Kidney capillary endothelial cell (primary cell): ENCODE results near the gene SHROOM2.
"Not testable (repeated sequence)": the region's sequence is repeated elsewhere in the genome, so short reads cannot be mapped to it uniquely, and the experiment has no call there.

ENCODE experiments used
- DNase-seq: peaks from one replicate; pipeline ENCODE4 v3.0.0-alpha.2; 2018; ENCODE audit warnings: low spot score

Gene SHROOM2, protein sequence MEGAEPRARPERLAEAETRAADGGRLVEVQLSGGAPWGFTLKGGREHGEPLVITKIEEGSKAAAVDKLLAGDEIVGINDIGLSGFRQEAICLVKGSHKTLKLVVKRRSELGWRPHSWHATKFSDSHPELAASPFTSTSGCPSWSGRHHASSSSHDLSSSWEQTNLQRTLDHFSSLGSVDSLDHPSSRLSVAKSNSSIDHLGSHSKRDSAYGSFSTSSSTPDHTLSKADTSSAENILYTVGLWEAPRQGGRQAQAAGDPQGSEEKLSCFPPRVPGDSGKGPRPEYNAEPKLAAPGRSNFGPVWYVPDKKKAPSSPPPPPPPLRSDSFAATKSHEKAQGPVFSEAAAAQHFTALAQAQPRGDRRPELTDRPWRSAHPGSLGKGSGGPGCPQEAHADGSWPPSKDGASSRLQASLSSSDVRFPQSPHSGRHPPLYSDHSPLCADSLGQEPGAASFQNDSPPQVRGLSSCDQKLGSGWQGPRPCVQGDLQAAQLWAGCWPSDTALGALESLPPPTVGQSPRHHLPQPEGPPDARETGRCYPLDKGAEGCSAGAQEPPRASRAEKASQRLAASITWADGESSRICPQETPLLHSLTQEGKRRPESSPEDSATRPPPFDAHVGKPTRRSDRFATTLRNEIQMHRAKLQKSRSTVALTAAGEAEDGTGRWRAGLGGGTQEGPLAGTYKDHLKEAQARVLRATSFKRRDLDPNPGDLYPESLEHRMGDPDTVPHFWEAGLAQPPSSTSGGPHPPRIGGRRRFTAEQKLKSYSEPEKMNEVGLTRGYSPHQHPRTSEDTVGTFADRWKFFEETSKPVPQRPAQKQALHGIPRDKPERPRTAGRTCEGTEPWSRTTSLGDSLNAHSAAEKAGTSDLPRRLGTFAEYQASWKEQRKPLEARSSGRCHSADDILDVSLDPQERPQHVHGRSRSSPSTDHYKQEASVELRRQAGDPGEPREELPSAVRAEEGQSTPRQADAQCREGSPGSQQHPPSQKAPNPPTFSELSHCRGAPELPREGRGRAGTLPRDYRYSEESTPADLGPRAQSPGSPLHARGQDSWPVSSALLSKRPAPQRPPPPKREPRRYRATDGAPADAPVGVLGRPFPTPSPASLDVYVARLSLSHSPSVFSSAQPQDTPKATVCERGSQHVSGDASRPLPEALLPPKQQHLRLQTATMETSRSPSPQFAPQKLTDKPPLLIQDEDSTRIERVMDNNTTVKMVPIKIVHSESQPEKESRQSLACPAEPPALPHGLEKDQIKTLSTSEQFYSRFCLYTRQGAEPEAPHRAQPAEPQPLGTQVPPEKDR (N-terminal part only)

DNA sequence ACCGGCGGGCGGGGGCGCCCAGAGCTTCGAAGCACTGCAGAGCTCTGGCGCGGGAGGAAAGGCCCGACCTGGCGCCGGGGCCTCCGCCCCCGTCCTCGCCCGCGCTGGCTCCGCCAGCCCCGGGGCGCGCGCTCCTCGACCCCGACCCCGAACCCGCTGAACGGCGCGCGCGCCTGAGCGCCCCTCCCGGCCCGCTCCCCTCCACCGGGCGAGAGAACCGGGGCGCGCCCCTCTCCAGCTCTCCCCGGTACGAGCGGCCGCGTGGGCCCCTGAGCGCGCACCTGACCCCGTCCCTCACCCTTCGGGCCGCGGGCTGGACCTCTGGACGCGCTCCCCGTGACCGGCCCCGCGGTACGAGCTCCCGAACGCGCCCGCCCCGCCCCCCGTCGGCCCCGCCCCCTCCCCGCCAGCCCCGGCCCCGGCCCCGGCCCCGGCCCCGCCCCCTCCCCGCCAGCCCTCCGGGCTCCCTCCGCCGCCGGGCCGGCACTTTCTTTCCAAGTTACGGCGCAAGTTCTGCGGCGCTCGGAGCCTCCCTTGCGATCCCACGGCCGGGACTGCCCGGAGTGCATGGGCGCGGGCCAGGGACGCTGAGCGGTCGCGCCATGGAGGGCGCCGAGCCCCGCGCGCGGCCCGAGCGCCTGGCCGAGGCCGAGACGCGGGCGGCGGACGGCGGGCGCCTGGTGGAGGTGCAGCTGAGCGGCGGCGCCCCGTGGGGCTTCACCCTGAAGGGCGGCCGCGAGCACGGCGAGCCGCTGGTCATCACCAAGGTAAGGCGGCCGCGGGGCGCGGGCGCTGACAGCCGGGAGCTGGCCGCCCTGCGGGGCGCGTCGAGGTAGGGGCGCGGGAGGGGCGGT lies at the start of gene SHROOM2:
SHROOM2 (plus strand) TSS at position 486 of the 854 bp plus-strand sequence; CDS start at position 603, 117 bp downstream.
- no peak for DNase-seq

- no peak for DNase-seq
Measured at GRCh38 chrX:9737363-9737762, 48.9 kb upstream of the SHROOM2 start.

DNA sequence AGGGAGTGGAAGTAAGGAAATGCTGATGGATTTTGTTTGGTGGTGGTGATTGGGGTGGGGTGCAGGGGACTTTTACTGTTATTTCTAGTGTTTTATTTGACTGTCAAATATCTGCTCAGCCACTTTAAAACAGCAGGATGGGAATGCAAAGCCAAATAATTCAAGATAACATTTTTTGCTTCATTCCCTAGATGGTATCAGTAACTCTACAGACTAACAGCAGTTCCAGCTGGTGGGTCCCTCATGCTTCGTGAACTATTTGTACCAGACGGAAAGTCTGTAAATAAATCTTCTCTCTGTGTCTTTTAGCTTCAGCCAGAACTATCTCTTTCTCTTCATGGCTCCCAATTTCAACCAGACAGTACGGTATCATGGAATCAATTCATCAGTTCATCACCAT lies 48.1 kb upstream of the SHROOM2 start:
- no peak for DNase-seq

GRCh38 chrX:9739130-9739529 lies 47.1 kb upstream of the SHROOM2 start:
- DNase-seq = no peak

- DNase-seq = peak; percentile 92
Measured at GRCh38 chrX:9745417-9746115, 40.7 kb upstream of the SHROOM2 start.

GRCh38 chrX:9746148-9746888 lies 39.9 kb upstream of the SHROOM2 start:
- DNase-seq = peak; percentile 81

DNA sequence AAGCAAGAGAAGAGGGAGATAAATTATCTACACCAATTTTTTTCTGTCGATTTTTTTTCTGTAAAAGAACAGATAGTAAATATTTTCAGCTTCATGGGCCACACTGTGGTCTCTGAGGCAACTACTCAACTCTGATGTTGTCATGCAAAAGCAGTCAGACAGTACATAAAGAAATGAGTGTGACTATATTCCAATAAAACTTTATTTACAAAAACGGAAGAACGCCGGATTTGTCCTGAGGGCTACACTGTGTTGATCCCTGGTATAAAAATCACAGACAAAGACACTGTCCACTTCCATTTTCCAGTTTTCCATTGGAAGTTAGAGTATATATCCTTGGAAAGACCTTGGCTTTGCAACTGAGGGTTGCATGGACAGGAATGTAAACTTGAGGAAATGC lies 38.6 kb upstream of the SHROOM2 start:
- peak; percentile 3 for DNase-seq

- DNase-seq = no peak
Measured at GRCh38 chrX:9749146-9749692, 37.0 kb upstream of the SHROOM2 start.

- DNase-seq = no peak
Measured at GRCh38 chrX:9757366-9757765, 28.9 kb upstream of the SHROOM2 start.

DNA sequence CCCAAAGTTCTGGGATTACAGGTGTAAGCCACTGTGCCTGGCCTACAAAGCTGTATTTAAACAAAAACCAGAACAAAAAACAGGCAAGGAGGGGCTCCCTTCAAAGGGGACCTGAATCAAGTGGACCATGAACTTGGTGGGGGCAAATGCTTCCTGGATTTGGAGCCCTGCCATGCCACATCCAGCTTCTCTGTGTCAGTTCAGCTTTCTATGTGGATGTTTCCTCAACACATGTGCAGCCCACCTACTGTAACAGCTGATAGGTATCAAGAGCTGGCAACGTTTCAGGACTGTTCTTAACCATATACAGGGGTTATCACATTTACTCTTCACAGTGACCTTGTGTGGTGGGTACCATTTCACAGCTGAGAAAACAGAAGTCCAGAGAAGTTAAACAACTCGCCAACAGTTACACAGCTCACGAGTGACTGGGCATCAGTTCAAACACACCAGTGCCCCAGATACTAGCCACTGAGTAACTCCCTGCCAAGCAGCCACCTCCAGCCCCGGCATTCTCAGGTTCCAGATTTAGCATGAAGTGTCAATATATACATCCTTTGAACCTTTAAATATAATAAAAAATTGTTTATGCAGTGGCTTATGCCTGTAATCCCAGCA lies 28.1 kb upstream of the SHROOM2 start:
- DNase-seq = no peak

- no peak for DNase-seq
Measured at GRCh38 chrX:9759337-9759736, 26.9 kb upstream of the SHROOM2 start.

GRCh38 chrX:9765072-9765736 lies 21.0 kb upstream of the SHROOM2 start:
- DNase-seq = no peak

DNA sequence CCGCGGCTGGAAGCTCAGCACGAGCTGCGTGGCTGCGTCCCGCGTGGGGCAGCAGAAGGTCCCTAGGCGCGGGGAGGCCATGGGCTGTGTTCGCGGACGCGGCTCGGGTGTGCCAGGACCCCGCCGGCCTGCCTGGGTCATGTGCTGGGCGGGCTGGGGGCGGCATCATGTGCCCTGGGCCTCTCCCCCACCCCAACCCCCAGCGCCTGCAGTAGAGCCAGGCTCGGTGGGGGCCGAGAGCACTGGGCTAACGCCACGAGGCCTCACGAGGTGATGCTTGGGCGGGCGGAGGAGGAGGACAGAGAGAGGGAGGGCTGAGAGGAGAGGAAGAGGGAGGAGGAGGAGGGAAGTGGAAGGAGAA lies 20.5 kb upstream of the SHROOM2 start, which contains the start of gene GPR143:
GPR143 (minus strand) TSS at position 111 of the 361 bp plus-strand sequence; CDS start at position 81, 30 bp downstream.
- no peak for DNase-seq

DNA sequence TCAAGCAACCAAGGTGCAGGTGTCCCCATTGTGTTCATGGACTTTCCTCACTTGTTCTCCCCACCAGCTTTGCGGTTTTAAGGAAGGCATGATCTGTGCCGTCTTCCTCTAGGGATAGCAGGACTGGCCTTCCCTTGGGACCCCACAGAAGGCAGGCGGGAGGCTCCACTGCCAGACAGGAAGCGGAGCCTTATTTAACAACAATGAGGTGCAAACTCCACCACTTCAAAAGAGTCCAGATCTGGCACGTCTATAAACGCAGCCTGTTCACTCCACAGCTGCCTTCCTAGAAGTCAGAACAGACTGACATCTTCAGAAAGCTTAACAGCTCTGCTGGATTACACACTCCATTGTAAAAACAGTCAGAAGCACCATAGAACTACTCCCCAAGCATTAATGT lies 18.9 kb upstream of the SHROOM2 start:
- DNase-seq = no peak

DNA sequence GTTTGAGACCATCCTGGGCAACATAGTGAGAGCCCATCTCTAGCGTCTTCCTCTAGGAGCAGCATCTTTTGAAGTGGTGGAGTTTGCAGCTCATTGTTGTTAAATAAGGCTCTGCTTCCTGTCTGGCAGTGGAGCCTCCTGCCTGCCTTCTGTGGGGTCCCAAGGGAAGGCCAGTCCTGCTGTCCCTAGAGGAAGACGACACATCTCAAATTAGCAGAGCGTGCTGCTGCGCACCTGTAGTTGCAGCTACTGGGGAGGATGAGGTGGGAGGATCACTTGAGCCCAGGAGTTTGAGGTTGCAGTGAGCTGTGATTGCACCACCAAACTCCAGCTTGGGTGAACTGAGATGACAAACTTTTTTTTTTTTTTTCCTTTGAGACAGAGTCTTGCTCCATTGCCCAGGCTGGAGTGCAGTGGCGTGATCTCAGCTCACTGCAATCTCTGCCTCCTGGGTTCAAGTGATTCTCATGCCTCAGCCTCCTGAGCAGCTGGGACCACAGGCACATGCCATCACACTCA lies 17.8 kb upstream of the SHROOM2 start:
- DNase-seq = not testable (repeated sequence)

DNA sequence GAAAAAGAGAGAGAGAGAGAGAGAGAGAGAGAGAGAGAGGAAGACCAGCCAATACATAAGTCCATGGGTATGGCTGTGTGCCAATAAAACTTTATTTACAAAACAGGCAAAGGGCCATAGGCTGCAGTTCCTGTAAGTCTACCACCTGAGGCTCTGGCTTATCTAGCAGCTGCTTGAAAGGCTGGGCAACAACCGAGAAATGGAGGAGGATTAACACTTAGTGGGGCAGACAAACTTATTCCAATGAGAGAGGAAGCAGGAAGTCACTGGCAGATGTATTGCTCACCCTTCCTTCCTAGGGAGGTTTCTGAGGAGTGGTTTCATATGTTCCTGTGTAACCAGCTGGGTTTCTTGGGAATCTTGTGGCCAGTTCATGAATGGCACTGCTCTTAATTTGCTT lies 15.9 kb upstream of the SHROOM2 start:
- DNase-seq = peak; percentile 81

DNA sequence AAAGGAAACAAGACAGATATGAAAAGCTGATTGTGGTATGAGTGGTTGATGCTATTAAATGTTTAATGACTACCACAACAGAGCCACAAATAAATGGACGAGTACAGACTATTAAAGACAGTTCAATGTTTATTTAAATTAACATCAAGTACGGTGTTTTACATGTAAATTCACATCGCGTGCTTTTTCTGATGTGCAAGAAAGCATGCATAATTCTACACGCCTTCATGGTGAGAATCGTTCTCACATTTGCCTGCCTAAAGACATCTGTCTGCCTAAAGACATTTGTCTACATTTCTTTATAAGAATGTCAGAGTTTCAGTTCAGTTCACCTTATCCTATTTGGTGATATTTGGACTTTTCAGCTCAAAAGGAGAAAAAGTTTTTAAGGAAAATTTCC lies 13.3 kb upstream of the SHROOM2 start:
- DNase-seq = no peak

DNA sequence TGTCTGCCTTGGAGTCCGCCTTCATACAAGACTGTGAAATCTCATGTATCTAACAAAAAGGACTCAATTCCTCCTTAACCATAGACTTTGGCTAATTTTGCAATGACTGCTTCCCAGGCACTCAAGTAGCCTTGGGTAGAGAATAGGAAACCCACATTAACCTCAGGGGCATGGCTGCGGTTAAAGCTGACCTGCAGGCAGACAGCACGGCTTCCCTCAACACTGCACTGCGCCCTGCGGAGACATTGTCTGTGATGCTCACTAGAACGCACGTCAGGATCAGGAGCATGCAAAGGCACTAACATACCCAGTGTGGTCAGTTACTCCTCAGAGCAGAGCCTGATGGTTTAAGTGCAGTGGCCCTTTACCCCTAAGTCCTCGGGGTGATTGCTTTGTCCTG lies 10.3 kb upstream of the SHROOM2 start:
- no peak for DNase-seq
